ENCODE results near the gene PLXND1.

DNA sequence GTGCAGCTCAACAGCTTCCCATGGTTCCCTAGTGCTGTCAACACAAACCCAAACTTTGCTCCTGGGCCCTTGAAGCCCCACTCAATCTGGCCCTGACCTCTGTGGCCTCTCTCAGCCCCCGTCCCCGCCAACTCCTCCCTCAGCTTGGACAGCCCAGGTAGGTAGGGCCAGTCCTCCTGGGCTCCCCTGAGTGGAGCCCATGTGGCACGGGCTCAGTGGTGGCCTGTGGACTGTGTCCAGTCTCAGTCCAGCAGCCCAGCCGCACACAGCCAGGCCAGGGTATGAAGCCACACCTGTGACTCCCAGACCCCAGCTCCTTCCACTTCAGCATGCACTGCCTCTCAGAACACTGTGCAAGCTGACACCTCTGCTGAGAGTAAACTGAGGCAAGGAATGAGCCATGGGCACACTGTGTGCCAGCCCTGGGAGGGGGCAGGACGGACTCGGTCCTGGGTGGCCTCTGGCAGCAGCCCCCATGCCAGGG, 11.5 kb downstream of the PLXND1 start:
- no peak for TF ChIP-seq CTCF (IDR thresholded peaks at IDR 0.05)
- no peak for TF ChIP-seq EZH2 (IDR thresholded peaks at IDR 0.05; ENCODE audit: borderline replicate concordance, insufficient read depth, low read depth, low read length, poor library complexity, severe bottlenecking)
